GM19239 (cell line): ENCODE results near the gene KLF4.
"Not testable (repeated sequence)": the region's sequence is repeated elsewhere in the genome, so short reads cannot be mapped to it uniquely, and the experiment has no call there.

Experiments used
- DNase-seq: peaks from one replicate; pipeline ENCODE4 v3.0.0; 2011; ENCODE audit warnings: low spot score; ENCODE audit not compliant: insufficient read length
- FAIRE-seq: peaks from 2 replicates; lab custom pipeline; 2011; peaks lifted over from hg19 to GRCh38; lab: Jason Lieb, UNC

Gene KLF4

DNA sequence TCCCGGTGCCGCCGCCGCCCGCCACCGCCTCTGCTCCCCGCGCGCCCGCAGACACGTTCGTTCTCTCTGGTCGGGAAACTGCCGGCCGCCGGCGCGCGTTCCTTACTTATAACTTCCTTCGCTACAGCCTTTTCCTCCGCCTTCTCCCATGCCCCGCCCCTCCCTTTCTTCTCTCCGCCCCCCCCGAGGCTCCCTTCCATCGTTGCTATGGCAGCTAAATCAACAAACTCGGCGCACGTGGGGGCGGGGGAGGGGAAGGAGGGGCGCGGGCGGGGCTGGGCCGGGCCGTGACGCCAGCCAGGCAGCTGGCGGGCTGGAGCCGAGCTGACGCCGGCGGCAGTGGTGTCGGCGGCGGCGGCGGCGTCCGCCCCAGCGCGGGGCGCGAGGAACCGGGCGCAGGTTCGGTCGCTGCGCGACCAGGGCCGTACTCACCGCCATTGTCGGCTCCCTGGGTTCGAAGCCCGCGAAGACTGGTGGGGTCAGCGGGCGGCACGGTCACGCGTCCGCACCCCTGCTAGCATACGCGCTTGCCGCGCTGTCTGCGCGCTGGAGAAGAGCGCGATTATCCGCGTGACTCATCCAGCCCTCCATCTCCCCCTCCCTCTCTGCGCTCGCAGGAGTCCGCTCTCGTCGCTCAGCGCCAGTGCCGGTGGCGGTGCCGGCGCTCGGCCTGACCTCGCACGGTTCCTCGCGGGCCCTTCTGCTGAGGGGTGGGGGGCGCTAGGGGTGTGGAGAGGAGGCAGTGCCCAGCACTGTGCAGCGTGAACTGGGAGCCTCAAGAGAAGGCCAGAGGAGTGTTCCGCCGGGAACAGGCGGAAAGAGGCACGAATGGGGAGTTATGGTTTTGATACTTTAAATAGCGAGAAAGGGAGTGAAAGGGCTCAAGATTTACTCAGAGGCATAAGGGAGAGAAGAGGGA is at the start of gene KLF4:
Gene KLF4, minus strand, starts transcription at position 83 of the 919 bp plus-strand sequence. CDS start 597 bp downstream, outside the sequence.
- DNase-seq (peak; percentile 81), FAIRE-seq (peak; percentile 4)

DNA sequence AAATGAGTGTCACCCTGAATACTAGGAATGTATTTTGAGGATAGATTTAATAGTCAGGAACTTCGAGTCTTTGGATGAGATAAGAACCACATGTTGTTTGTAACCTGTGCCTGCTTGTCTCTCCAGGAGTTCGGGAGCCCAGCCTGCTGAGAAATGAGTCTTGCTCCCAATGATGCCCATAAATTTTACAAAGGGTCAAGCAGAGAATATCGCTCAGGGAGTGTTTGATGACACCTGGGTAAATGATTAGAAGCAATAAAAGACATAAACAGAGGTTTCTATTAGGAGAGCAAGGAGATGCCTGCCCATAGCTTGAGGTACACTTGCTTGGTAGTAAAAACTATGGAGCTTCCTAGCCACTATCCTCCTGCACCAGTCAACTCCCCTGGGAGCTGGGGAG is 46.9 kb upstream of the KLF4 start:
- FAIRE-seq (no peak), DNase-seq (no peak)

DNA sequence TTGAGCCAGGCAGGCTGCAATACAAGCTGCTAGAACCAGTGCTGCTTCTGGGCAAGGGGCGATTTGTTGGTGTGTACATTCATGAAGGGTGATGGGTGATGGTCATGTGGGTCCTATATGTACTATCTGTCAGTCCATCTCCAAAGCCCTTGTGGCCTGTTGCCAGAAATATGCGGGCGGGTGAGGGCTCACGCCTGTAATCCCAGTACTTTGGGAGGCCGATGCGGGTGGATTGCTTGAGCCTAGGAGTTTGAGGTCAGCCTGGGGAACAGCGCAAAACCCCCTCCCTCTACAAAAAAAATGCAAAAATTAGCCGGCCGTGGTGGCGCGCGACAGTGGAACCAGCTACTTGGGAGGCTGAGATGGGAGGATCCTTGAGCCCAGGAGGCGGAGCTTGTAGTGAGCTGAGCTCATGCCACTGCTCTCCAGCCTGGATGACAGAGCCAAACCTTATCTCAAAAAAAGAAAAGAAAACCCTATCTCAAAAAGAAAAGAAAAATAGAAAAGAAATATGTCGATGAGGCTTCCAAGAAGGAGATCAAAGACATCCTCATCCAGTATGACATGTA is 45.0 kb upstream of the KLF4 start:
- DNase-seq (no peak), FAIRE-seq (no peak)

DNA sequence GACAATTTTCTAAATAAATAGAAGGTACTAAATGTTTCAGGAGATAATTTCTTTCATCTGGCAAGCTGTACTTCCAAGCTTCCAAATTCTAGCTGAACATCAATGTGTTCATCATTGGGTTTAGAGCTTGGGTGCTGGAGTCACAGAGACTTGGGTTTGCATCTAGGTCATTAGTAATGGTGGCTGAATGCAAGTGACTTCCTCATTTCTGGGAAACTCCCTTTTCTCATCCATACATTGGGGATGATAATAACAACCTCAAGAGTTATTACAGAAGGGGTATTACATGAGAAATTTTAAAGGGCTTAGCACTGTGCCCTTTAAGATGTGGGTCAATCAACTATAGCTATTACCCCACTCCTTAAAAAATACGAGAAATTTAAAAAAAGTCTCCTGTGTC is 41.1 kb upstream of the KLF4 start:
- FAIRE-seq: no peak

DNA sequence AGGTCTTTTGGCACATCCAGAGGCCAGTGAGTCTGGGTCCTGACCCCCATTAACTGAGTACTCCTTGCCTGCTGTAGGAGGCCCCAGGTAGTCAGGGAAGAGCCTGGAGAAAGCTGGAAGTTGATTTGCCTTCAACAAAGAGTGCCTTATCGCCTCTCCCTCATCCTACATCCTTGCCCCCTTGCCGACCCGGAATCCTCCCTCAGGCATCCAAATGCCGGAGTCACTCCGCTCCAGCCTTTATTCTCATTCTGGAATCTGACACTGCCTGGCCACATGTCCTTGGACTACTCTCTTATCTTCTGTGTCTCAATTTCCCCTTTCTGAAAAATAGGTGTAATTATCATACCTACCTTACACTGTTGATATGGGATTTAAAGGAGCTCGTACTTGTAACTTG is 39.1 kb upstream of the KLF4 start:
- FAIRE-seq: no peak

More for the DNA sequence above, 41.1 kb upstream of the KLF4 start:
- no peak for DNase-seq

DNA sequence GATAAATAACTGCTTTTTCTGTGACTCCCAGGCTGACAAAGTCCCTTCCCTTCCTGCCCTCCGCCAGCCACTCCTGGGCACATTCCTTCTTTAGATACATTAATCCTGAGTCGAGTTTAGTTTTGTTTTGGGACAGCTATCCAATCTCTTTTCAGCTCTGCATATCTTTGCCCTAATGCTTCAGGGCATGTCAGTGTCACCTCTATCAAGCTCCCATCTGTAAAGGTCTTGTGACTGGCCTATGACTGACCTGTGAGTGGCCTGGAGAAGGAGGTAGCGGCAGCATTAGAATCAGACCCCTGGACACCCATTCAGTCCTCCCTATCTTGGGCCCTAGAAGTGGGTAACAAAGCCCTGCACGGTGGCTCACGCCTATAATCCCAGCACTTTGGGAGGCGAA is 34.0 kb upstream of the KLF4 start:
- FAIRE-seq (no peak), DNase-seq (no peak)

More for the DNA sequence above, 39.1 kb upstream of the KLF4 start:
- DNase-seq: no peak

DNA sequence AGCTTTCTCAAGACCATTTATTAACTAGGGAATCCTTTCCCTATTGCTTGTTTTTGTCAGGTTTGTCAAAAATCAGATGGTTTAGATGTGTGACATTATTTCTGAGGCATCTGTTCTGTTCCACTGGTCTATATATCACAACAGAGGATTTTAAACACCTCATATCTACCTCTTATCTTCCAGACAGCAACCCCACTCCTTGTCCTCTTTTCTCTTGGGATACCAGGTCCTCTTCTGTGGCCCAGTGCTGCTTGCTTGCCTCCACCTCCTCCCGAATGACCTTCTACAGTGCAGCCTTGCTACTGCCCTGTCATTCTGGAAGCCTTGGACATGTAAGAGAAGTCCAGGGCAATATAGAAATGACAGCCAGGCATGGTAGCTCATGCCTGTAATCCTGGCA is 30.6 kb upstream of the KLF4 start:
- DNase-seq (no peak), FAIRE-seq (no peak)

DNA sequence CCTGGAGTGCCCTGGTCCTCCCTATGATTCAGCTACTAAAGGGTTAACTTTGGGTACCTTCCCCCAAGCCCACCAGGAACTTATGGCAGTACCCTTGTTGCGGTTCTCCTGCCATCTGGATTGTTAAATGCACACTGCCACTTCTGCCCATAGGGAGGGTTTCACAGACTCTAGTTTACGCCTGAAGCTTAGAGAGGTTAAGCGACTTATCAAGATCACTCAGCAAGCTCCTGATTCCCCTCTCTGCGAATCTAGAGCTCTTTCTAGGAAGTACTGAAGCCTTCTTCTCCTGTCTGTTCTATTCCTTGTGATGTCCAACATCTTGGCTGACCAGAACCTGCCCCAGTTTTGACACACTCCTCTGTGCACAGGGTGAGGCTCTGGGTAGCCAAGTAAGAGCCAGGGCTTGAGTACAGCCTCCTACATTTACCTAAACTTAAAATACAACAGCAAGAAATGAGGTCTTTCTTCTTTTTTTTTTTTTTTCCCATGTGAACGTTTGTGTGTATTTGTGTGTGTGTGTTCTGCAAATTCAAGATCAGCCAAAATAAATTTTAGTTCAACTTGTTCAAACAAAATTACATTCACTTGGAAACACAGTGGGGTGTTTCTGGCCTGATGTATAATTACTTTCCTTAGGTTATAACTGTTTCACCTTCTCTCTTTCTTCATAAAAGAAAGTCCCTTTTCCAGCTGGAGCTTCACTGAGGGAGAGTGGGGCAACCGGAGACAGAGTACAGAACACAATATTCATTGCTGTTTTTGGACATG is 28.7 kb upstream of the KLF4 start:
- FAIRE-seq (no peak), DNase-seq (no peak)

DNA sequence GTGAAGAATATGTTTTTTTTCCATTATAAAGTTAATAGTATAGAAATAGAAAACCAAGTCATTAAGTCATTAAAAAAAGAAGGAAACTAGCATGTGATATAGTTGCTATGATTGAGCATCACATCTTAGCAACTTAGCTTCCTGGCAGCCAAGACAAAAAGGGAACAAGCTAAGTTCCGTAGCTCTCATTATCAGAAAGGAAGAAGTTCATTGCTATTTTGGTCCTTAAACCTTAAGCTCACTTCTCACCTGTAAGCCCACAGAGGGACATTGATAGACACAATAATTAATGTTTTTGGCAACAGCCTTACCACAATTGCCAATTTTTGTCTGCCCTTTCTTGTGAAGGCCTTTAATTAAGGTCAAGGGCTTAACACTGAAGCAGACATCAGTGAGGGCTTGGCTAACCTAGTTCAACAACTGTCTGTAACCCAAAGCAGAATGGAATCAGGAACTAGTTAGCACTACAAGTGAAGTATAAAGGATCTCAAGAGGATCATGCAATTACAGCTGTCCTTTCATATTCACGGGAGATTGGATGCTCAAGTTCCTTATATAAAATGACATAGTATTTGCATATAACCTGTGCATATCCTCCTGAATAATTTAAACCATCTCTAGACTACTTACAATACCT is 24.0 kb upstream of the KLF4 start:
- FAIRE-seq (no peak), DNase-seq (no peak)

DNA sequence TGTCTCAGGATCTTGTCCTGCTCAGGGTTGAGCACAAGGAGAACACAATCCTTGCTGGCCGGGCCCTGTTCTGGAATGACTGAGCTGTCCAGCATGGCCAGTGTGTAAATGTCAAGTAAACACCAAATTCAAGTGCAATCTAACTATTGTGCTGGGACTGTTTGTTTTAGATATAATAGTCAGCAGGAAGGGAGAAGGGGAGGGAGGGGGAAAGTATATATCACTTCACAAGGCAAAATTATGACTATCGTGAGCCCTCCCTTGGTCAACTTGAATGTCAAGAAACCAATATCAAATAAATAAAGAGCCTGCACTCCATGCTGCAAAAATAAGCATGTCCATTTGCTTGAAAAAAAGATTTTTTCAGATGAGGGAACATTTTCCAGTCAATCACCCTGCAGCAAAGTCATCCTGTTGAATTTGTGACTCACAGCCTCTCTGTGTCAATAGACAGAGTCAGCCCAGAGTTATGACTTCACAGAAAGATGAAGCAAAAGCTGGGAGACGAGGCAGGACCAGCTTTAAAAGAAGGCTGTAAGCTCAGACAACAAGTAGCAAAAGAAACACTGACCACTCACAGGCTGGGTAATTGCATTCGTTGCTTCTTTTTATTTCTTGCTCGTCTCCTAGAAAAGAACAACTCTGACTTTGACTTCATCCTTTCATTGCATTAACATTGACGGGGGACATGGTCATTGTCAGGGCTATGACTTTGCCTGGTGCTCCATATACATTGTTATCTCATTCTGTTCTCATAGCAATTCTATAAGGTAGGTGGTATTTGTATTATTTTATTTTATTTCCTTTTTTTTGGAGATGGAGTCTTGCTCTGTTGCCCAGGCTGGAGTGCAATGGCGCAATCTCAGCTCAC is 15.3 kb upstream of the KLF4 start:
- DNase-seq (no peak), FAIRE-seq (no peak)

DNA sequence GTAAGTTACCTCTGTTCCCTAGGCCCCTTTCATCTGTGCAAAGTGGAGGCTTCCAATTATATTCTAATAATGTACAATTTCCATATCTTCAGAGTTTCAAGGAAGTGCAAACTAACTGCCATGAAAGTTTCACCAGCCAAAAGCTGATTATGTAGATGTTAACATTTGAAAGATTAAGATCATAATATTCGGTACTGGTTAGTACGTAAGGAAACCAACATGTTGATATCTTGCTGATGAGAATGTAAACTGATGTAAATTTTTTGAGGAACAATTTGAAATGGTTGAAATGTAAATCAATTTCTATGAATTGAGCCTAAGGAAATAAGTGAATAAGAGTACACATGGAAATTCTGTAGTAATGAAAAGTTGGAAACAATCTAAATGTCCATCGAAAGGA is 12.9 kb upstream of the KLF4 start:
- DNase-seq (no peak), FAIRE-seq (no peak)

DNA sequence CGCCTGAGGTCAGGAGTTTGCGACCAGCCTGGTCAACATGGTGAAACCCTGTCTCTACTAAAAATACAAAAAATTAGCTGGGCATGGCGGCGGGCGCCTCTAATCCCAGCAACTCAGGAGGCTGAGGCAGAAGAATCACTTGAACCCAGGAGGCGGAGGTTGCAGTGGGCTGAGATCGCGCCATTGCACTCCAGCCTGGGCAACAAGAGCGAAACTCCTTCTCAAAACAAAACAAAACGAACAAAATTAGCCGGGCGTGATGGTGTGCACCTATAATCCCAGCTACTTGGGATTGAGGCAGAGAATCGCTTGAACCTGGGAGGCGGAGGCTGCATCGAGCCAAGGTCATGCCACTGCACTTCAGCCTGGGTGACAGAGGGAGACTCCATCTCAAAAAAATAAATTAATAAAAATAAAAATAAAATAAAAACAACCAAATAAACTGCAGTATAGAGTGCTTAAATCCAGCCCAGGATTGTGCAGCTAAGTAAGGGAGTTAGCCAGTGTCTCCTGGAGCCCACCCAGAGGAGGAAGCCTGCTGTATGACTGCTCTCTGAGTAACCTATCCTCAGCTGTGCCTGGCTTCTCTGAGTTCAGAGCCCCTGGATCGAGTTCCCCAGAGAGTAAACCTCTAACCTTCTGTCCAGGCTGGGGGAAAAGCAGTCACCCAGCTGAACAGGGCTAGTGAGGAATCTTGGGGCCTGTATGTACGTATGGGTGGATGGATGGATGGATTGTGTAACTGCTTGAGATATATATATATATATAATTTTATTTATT is 11.0 kb upstream of the KLF4 start:
- FAIRE-seq, DNase-seq: not testable (repeated sequence)

DNA sequence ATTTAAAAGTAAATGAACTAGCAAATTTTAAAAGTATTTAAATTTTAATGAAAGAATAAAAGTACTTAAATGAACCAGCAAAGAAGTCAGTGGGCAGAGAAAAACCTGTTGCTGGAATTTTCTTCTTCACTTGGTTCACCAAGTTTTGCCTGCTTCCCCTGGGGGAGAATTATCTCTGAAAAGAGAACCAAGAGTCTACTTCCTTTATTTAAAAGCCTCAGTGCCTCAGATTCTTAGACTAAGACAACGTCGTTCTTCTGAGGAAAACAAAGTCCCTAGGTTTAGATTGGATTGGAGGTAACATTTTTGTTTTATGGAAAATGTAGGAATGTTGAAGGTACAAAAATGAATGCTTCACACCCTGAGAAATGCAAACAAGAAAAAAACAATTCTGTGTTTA is 7.4 kb upstream of the KLF4 start:
- DNase-seq: no peak
- no peak for FAIRE-seq

DNA sequence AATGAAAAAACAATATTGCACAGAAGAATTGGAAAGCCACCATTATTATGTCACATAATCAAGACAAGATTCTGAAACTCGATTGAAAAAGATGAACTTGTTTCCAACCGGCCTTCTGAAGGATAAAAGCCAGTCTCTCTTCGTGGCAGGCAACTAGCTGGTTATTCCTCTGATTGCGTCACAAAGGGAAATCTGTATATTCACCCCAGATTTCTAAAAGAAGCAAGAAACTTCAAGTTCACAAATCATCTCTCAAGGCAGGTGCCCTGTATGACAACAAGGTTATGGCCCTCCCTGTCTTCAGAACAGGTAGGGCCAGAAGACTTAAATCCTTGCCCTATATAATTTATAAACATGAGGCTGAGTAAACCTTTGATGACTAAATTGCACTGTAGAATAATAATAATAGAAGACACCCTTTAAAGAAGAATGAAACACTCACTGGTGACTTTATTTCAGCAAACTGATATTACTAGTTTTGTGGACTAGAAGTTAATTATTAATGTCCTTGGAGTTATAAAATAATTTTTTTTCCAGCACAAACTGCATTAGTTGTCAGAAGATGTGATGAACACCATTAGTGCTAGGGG is 2.9 kb upstream of the KLF4 start:
- DNase-seq (no peak), FAIRE-seq (no peak)

DNA sequence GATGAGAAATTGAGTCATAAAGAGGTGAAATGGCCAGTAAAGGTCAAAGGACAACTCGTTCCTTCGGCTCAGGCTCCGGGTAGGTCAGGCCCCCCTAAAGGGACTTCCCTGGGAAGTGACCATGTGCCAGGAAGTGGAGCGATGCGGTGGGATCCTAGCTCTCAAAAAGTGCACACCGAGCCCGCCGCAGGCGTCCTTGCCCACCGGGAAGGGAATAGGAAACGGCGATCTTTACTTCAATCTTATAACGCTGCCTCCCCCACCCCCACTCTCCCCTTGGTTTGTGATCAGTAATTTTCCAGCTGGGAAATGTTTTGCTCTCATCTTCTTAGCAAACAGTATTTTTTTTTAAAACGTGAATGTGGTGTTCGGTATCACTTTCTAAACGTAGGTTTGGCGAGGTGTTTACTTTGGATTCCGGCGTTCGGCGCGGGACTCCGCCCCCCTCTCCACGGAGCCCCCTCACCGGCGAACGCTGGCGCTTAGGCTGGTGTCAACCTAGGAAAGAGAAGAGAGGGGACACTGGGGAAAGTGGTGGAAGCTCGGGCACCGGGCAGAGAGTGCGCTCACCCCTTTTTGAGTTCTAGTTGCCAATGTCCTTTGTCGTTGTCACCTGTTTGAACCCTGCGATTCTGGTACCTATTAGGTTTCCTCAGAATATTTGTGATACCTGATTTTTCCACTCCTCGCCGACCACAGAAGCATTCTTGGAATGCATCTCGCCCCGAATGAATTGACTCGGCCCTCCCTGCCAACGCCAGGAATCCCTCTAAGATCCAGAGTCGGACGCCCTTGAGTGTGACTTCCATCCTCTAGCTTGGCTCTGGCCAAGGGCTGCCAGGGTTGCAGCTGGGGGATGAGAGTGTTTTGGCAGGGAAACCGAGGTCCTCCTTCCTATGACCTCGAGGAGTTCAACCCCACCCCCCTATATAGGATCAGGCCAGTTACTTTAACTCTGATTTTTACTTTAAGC is 1.8 kb upstream of the KLF4 start:
- DNase-seq (no peak), FAIRE-seq (no peak)

DNA sequence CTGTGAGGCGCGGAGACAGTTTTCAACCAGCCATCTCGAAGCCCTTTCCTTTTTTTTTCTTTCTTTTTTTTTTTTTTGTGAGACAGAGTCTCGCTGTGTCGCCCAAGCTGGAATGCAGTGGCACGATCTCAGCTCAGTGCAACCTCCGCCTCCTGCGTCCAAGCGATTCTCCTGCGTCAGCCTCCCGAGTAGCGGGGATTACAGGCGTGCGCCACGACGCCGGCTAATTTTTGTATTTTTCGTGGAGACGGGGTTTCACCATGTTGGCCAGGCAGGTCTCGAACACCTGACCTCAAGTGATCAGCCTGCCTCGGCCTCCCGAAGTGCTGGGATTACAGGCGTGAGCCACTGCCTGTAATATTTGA is 1.0 kb upstream of the KLF4 start:
- not testable (repeated sequence) for DNase-seq, FAIRE-seq

DNA sequence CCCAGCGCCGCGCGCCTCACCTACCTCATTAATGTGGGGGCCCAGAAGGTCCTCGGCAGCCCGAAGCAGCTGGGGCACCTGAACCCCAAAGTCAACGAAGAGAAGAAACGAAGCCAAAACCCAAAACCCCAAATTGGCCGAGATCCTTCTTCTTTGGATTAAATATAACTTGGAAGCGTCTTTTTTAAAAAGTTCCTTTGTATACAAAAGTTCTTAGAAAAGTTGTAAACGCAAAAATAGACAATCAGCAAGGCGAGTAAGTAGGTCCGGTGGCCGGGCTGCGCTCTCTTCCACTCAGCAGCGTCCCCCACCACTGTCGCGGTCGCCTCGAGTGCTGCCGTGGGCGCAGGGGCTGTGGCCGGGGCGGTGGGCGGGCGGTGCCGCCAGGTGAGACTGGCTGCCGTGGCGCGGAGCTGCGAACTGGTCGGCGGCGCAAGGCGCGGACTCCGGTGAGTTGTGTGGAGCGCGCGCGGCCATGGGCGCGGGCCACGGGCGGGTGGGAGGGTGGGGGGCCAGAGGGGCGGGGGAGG is 360 bp downstream of the KLF4 start:
- no peak for FAIRE-seq
- DNase-seq: no peak
